ENCODE results near the gene AKIP1.
A peak's percentile ranks its signal among the peaks of the same experiment; 100 is the strongest.

AKIP1 gene

GRCh38 chr11:8961401-8961800 is 50.4 kb downstream of the AKIP1 start:
- H3K9me3 ChIP-seq (ENCODE audit: control insufficient read depth, insufficient read depth, low read length), result no peaks in the 10 kb centered on the region
- H3K27ac ChIP-seq (ENCODE audit: low read length), result no peak overlapping the region
- no peak for DNase-seq (ENCODE audit: low read depth, low spot score)
- H3K36me3 ChIP-seq (ENCODE audit: control insufficient read depth, insufficient read depth, low read length), result no peaks in the 10 kb centered on the region; the same call in 1 of the 2 replicates
- no CpG with 5 or more reads among the region's 2 CpGs for WGBS (ENCODE audit: insufficient coverage, insufficient read length)
- H3K4me3 ChIP-seq (ENCODE audit: low read length), result no peak overlapping the region
- no peaks in the 10 kb centered on the region for H3K27me3 ChIP-seq (ENCODE audit: control insufficient read depth, insufficient read depth, low read length)
- no peaks in the 10 kb centered on the region for H3K4me1 ChIP-seq (ENCODE audit: control insufficient read depth, insufficient read depth, low read length)

- no peak overlapping the region for H3K27ac ChIP-seq (ENCODE audit: low read length)
- no peaks in the 10 kb centered on the region for H3K9me3 ChIP-seq (ENCODE audit: control insufficient read depth, insufficient read depth, low read length)
- H3K36me3 ChIP-seq (ENCODE audit: control insufficient read depth, insufficient read depth, low read length), result no peaks in the 10 kb centered on the region; the same call in 1 of the 2 replicates
- no peaks in the 10 kb centered on the region for H3K4me1 ChIP-seq (ENCODE audit: control insufficient read depth, insufficient read depth, low read length)
- WGBS (ENCODE audit: insufficient coverage, insufficient read length), result no CpG with 5 or more reads among the region's 2 CpGs
- H3K4me3 ChIP-seq (ENCODE audit: low read length), result no peak overlapping the region
- H3K27me3 ChIP-seq (ENCODE audit: control insufficient read depth, insufficient read depth, low read length), result no peaks in the 10 kb centered on the region
- no peak for DNase-seq (ENCODE audit: low read depth, low spot score)
Measured at GRCh38 chr11:8962841-8963240, 51.9 kb downstream of the AKIP1 start.

- H3K4me1 ChIP-seq (ENCODE audit: control insufficient read depth, insufficient read depth, low read length), result no peaks in the 10 kb centered on the region
- WGBS (ENCODE audit: insufficient coverage, insufficient read length), result no CpG with 5 or more reads among the region's 39 CpGs
- DNase-seq (ENCODE audit: low read depth, low spot score), result peak; percentile 66
Measured at GRCh38 chr11:8963569-8964323, 52.8 kb downstream of the AKIP1 start.

GRCh38 chr11:8964324-8965320 is 53.6 kb downstream of the AKIP1 start, which contains the start of gene TMEM9B:
Gene TMEM9B, minus strand, starts transcription at chr11:8964442. Its CDS starts 129 bp downstream, at chr11:8964313.
- Histone ChIP-seq H3K36me3 (ENCODE audit: control insufficient read depth, insufficient read depth, low read length) (no peaks in the 10 kb centered on the region; the same call in 1 of the 2 replicates), H3K9me3 (ENCODE audit: control insufficient read depth, insufficient read depth, low read length) (no peaks in the 10 kb centered on the region), H3K27ac (ENCODE audit: low read length) (no peak within 1 kb of the TSS), H3K4me1 (ENCODE audit: control insufficient read depth, insufficient read depth, low read length) (no peaks in the 10 kb centered on the region), H3K4me3 (ENCODE audit: low read length) (peak within 1 kb of the TSS; percentile 40; the same call in 1 of the 2 replicates), H3K27me3 (ENCODE audit: control insufficient read depth, insufficient read depth, low read length) (no peaks in the 10 kb centered on the region)
- peak; percentile 50 for DNase-seq (ENCODE audit: low read depth, low spot score)
- no CpG with 5 or more reads among the region's 67 CpGs for WGBS (ENCODE audit: insufficient coverage, insufficient read length)

More at GRCh38 chr11:8963569-8964323, 52.8 kb downstream of the AKIP1 start:
- Histone ChIP-seq H3K4me3 (ENCODE audit: low read length) (peak overlapping the region; percentile 40; the same call in 1 of the 2 replicates), H3K27ac (ENCODE audit: low read length) (no peak overlapping the region), H3K36me3 (ENCODE audit: control insufficient read depth, insufficient read depth, low read length) (no peaks in the 10 kb centered on the region; the same call in 1 of the 2 replicates), H3K27me3 (ENCODE audit: control insufficient read depth, insufficient read depth, low read length) (no peaks in the 10 kb centered on the region), H3K9me3 (ENCODE audit: control insufficient read depth, insufficient read depth, low read length) (no peaks in the 10 kb centered on the region)

GRCh38 chr11:8967184-8967583 is 56.2 kb downstream of the AKIP1 start:
- H3K9me3 ChIP-seq (ENCODE audit: control insufficient read depth, insufficient read depth, low read length), result no peaks in the 10 kb centered on the region
- no peak overlapping the region for H3K27ac ChIP-seq (ENCODE audit: low read length)
- H3K27me3 ChIP-seq (ENCODE audit: control insufficient read depth, insufficient read depth, low read length), result no peaks in the 10 kb centered on the region
- WGBS (ENCODE audit: insufficient coverage, insufficient read length), result no CpG with 5 or more reads among the region's 8 CpGs
- no peaks in the 10 kb centered on the region; the same call in 1 of the 2 replicates for H3K36me3 ChIP-seq (ENCODE audit: control insufficient read depth, insufficient read depth, low read length)
- no peak for DNase-seq (ENCODE audit: low read depth, low spot score)
- no peaks in the 10 kb centered on the region for H3K4me1 ChIP-seq (ENCODE audit: control insufficient read depth, insufficient read depth, low read length)
- H3K4me3 ChIP-seq (ENCODE audit: low read length), result no peak overlapping the region
